Fibroblast of skin of left biceps (primary cell): Measurements from ENCODE around the gene SYNDIG1.
A peak's percentile ranks its signal among the peaks of the same experiment; 100 is the strongest.

ENCODE experiments used
- DNase-seq, 2 experiments: peaks; one replicate each; pipeline ENCODE4 v3.0.0-alpha.2; 2013; ENCODE audit warnings: low read depth in 2 of 2

SYNDIG1 gene

DNA sequence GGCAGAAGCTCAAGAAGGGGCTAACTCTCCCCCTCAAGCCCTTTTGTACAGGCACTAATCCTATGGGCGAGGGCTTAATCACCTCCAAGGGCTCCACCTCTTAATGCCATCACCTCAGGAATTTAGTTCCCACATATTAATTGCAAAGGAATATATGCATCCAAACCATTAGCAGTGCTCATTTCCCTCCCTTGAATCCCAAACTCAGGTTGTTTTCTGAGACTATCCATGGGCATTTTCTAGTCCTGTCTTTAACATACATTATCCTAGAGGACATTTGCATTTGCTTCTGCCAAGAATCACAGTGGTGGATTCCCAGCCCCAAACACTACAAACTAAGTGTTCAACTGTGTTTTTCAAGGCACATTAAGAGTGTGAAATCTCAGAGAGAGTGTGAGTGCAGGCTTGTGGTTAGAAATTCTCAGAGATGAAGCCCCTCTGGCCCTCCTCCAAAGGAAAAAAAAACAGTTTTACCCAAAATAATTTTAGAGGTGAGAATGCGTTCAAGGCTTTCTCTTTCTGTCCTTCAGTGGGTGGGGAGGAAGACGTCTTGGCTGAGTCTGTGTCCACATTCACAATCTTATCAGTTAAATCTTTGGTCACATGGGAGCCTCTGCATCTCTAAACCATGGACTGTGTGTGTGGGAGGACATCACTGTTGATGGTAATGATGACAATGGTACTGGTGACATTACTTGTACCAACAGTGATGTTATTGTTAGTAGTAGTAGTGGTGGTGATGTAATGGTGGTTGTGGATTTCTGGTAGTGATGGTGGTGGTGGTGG is 59.3 kb downstream of the SYNDIG1 start:
- DNase-seq = no peak

DNA sequence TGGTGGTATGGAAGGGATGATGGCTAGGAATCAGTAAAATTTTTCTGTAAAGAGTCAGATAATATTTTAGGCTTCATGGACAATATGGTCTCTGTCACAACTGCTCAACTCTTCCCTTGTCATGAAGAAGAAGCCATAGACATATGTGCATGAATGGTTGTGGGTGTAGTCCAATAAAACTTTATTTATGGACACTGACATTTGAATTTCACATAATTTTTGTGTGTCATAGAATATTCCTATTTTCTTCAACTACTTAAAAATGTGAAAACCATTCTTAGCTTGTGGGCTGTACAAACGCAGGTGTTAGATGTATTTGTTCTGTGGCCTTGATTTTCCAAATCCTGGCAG is 59.9 kb downstream of the SYNDIG1 start:
- DNase-seq = no peak

DNA sequence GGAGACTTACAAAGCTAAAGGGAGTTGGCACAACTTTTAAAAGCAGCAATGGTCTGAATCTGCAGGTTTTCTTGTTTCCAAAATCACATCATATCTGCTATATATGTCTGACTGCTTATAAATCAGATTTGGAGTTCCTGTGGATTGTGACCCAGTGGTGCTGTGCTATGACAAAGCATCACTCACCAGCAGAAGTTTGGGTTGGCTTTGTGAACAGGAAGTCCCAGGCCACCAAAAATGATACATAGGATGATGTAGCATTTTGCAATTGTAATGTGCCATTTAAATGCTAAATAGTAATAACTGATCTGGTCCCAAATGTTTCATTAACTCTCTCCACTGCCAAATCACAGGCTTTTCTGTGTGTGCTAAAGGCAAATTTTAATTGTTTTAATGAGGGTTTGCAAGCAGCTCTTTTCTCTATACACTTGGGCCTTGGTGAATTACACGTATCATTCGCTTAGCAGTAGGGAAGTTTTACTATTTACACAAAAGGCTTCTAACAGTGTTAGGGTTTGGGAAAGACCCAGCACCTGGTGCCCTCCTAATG is 60.8 kb downstream of the SYNDIG1 start:
- DNase-seq = no peak

DNA sequence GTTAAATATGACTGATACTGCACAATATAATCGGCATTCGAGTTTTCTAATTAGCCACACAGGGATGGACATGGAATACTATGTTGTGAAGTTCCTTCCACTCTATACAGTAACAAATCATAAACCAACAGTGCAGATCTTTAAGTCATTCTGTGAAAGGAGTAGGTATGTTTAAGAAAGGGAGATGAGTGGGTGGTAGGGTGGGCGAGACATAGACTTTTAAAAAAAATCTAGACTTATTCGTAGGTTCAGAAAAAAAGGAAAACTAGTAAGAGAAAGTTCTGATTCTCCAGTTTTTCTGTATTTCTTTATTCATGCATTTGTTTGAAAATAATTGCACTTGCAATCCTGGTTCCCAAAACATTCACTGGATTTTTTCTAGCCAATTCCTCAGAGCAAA is 61.8 kb downstream of the SYNDIG1 start:
- DNase-seq = no peak

DNA sequence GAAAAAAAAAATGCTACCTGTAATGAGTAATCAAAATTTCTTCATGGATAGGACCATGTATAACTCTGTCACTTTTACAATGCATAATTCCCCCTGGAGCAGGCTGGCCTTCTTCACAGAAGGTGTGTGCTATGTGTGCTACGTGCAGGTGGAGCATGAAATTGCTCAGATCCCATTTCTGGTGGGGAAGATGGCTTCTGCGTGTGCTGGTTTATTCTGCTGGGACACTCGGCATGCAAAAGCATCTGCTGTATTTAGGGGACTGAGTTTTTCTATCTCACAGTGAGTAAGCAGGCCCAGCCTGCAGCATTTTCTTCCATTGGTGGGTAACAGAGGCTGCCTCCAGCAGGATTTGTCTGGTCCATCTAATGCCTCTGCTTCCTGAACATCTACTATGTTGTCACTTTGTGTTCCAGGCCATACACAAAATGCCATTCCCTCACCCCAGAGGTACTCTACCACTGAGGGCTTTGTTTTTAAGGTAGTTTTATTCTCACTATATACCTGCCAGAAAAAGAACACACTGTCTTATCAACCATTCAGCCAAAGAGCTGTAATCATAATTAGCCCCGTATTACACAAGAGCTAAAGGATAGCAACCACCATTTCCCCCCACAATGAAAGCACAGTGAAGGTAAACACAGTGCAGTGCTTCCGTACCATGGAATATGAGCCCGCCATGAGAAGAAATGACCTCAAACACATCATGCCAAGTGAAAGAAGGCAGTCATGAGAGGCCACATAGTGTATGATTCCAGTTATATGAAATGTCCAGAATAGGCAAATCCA is 62.4 kb downstream of the SYNDIG1 start:
- no peak for DNase-seq

DNA sequence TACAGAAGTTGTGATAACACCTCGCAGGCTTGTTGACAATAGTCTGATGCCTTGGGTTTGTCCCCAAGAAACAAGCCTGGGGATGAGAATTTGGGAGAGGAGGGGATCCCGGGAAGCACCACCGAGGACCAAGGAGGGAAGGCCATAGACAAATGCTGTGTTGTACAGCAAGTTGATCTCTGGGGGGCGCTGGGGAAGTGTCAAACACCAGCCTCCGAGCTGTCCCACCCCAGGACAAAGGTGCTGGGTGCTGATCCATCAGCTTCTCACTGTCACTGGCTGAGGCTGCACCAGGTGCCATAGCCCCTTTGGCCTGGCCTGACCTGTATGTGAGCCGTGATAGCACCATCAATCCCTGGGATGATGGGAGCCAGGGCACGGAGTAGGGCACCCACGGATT is 64.0 kb downstream of the SYNDIG1 start:
- DNase-seq = no peak

DNA sequence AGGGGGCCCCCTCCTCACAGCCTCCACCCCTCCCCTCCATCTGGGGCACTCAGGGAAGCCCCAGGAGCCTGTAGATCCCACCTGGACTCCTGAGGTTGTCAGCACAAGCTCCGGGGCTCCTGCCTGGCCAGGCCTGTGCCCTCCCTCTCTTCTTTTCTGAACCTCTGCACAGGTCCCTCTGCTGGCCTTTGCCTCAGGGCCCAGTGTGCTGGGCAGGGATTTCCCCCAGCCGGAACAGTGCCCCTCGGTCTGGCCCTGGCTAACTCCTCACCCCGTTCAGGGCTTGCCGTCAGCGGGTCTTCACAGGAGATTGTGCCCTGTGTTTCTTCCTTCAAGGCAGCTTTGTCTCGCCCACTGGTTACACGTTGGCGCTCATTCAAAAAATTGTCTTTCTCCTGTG is 64.9 kb downstream of the SYNDIG1 start:
- no peak for DNase-seq

DNA sequence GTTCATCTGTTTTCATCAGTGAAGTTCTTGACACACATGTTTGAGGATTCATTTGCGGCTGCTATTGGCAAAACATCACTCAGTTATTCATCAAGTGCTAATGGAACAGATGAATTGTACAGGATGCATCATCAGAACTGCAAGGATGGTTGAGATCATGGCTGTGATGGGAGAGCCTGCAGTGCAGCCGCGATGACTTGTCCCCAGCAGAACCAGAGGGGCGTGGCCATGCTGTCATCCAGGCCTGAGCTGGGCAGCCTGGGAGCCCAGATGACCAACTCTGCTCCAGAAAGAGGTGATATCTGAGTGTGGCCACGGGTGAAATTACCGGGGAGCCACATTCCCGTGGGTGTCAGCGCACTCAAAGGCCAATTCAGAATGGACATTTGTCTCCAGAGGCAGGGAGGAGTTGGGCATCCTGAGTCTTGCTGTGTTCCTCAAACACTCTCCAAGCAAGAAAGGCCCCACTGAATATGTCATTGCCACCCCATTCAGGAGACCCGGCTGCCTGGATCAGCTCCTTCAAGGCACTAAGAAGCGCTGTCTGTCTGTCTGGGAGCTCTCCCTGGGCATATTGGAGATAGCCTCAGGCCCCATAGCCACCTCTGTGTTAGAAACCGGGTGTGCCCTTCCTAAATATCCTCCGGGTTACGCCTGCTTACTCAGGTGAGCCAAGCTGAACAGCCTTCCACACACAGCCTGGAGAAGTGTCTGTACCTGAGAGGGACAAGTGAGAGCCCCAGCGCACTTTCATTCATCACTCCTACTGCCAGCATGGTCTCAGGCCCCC is 66.7 kb downstream of the SYNDIG1 start:
- peak; percentile 17 to 18 for DNase-seq

DNA sequence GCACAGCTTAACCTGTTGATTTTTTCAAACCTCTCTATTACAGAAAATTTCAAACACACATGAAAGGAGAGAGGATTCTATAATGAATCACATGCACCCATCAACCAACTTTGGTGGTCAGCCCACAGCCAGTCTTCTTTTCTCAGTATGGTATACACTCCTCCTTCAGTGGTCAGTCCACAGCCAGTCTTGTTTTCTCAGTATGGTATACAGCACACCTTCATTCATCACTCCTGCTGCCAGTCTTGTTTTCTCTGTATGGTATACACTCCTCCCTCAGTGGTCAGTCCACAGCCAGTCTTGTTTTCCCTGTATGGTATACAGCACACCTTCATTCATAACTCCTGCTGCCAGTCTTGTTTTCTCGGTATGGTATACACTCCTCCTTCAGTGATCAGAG is 67.8 kb downstream of the SYNDIG1 start:
- no peak for DNase-seq

DNA sequence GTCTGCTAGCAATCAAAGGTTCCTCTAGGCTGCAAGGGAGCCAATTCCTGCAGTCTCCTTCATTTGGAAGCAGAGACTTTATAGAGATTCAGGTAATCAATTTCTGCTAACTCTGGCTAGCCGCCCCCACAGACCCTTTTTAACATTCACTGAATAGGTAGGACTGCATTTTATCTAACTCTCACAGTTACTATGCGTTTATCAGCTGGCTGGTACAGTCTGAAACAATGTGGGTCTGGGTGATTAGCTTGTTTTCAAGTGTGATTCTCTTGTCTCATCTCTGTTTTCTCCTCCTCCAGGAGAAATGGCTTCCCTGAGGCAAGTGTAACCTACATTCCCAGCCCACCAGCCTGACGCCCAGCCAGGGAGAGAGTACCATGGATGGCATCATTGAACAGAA is 73.3 kb downstream of the SYNDIG1 start:
- no peak for DNase-seq

DNA sequence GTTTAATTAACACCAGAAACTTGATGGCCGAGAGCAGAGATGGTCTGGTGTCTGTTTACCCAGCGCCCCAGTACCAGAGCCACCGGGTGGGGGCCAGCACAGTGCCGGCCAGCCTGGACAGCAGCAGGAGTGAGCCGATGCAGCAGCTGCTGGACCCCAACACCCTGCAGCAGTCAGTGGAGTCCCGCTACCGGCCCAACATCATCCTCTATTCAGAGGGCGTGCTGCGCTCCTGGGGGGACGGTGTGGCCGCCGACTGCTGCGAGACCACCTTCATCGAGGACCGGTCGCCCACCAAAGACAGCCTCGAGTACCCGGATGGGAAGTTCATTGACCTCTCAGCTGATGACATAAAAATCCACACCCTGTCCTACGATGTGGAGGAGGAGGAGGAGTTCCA is 73.7 kb downstream of the SYNDIG1 start:
- no peak for DNase-seq

DNA sequence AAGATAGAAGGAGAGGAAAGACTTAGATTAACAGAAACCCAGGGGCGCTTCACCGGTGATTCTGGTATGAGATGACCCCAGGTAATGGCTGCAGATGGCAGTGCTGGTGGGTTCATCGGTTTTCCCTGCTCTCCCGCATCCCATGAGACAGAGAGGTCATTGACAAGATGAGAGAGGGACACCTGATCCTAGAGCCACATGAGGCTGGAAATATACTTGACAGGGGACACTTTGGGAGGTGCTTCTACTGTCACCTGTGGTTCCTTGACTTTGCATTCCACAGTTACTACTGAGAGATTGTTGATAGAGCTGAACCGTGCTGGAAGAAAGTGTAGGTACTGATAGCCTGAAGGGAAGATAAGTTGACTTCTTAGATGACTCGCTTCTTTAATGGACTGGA is 74.3 kb downstream of the SYNDIG1 start:
- no peak for DNase-seq

DNA sequence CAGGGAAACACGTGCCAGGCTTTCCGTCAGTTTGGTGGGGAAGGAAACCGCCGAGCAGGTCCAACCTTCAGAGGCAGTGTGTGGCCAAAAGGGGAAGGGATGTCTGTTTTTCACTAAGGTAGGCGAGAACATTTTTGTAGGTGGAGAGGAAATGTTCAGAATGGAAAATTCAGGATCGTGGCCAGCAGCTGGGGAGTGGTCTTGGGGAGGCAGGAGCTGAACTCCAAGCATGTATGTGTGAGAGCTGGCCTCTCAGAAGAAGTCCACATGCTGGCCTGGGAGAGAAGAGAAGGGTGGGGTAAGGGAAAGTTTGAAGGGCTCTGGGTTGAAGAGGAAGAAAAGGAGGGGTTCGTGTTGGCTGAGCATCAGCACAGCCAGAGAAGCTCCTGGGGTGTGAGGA is 74.9 kb downstream of the SYNDIG1 start:
- DNase-seq = no peak

DNA sequence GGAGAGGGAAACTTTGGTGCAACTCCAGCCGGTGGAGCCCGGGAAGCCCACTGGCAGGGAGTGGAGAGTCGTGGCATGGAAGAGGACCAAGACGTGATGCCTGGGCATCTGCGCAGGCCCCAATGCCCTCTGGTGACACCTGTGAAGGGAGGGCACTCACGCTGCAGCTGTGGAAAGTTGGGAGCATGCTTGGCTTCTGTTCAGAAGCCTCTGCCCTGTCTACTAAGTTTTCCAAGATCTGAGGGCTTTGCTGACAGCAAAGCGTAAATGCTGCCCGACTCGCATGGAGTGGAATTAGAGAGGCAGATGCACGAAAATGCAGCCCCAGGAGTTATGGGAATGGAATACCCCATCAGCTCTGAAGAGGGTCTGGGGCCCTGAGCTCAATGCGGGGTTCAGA is 75.7 kb downstream of the SYNDIG1 start:
- no peak for DNase-seq

DNA sequence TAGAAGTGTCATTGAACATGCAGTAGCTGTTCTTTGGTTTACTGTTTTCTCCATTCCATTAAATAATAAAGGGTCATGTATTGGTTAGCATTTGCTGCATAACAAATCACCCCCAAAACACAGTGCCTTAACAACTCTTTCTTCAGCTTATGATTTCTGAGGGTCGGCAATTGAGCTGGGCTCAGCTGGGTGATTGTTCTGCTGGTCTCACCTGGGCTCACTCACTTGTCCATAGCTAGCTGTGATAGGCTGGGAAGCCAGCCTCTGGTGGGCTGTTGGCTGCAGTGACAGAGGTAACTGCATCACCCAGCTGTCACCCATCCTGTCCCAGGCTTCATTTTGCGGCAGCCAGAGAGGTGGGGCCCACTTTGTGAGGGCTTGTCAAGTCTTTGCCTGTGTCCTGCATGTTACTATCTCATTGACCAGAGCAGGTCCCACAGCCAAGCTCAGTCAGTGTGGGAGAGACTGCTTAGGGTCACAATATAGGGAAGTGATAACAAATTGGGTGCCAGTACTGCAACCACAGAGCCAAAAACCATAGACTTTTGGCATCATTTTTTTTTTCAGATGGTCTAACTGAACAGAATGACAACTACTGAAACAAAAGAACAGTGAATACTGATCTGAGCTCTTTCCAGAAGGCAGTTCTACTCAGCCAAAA is 76.9 kb downstream of the SYNDIG1 start:
- no peak for DNase-seq

DNA sequence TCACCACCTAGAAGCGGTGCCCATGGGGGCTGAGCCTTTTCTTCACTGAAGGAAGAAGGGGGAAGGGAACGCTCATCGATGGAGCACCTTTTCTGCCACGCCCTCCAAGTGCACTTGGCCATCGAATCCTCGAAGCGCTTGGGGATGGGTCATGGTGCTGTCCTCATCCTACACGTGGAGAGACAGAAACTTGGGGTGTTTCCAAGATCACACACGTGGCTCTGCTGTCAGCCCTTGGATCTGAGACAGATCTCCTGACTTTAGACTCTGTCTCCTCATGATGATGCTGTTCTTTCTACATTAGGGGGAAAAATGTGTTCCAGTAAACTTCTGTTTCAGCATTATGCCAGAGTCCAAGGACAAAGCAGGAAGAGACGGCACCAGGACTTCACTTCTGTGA is 78.5 kb downstream of the SYNDIG1 start:
- DNase-seq = no peak

DNA sequence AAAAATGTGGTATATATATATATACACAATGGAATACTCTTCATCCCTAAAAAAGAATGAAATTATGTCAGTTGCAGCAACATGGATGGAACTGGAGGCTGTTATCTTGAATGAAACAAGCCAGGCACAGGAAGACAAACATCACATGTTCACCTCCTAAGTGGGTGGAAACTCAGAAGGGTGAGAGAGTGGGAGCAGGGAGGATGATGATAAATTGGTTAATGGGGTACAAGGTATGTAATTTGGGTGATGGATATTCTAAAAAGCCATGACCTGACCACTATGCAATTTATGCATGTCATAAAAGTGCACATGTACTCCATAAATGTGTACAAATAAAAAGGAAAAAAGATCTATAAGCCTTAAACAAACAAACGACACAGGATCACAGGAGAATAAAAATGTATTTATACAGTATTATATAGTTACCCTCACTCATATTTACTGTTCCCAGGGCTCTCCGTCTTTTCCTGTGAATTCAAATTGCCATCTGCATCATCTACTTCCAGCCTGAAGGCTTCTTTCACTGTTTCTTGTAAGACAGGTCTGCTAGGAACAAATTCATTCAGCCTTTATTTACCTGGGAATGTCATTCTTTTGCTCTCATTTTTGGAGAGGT is 89.8 kb downstream of the SYNDIG1 start:
- DNase-seq = no peak

DNA sequence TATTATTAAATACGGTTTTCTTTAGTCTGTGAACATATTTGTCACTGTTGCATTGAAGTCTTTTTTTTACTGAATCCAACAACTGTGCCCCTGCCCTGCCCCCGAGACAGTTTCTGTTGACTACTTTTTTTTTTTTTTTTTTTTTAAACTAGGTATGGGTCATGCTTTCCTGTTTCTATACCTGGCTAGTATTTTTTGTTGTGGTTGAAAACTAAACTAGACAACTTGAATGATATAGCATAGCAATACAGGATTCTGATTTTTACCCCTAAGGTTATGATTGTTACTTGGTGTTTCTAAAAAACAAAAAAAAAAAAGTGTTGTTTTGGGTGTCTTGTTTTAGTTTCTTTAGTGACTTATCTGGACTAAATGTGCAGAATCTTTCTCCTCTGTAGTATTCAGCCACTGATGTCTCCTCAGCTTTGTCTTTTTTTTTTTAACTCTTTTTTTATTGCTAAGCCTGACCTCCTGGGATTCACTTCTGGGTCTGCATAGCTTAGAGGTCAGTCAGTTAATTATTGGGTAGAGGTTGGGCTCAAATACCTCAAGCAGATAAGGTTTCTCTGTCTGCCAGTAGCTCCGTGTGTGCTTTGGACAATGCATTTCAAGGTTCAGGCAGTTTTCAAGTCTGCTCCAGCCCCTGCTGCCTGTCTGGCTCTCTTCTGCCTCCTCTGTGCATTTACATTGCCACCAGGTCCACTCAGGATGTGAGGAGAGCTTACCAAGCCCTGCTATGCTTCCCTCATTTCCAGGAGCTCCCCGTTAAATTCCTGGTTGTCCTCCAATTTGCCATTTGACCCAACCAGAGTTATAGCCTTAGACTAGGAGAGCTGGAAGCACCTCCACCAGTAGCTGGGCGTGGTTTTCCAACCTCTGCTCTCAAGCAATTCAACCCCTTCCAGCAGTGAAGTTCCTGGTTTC is 91.4 kb downstream of the SYNDIG1 start:
- DNase-seq = no peak

DNA sequence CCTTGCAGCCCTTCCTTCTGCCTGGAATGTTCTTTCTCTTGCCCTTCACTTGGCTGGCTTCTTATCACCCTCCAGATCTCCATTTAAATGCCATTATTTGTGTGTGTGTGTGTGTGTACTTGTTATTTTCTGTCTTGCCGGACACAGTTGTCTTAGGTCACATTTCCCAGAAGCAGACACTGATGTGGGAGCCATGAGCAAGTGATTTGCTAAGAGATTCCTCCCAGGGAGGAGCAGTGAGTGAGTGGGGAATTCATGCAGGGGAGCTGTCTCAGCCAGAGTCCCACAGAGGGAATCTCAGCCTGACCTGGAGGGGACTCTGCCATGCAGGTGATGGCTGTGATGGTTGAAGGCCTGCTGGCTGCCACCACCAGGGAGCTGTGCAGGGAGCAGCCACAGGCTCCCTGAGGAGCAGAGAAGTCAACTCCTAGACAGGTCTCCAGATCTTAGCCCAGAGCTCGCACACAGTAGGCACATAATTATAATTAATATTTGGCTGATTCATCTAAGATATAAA is 96.5 kb downstream of the SYNDIG1 start:
- no peak for DNase-seq

DNA sequence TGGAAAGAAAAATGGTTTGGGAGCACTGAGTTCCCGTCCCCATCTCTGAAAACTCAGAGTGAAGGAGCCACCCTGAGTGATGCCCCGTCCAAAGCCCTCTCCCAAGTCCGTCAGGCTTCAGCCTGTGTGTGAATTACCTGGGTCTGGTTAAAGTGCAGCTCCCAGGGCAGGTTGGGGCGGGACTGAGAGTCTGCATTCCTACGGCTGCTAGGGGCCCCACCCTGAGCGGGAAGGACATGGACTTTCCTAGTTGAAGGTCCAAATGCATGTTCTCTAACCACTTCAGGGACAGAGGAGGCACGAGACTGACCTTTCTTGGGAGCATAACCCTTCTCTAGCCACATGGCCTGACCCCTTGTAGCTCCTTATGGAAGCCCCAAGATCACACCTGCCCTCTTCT is 97.2 kb downstream of the SYNDIG1 start:
- DNase-seq = no peak
